Adrenal gland (tissue), 5 donors: ENCODE data around the gene RPS6KC1.

Experiments
- POLR2A ChIP-seq, 2 donors: fragments of 450-650 bp; IDR thresholded peaks; one replicate each; pipeline ENCODE4 v1.6.1; 2017; ENCODE audit warnings: antibody characterized with exemption in 2 of 2, mild to moderate bottlenecking in 2 of 2, moderate library complexity in 1 of 2
- TF ChIP-seq, protein P1 (sequence below), 6 experiments: fragments of 450-650 bp in 4 of 6; fragments of 200-600 bp in 2 of 6; sonication (generic) in 1 of 6; IDR thresholded peaks; 1 replicate in 5 of 6; 2 replicates in 1 of 6; pipeline versions ENCODE4 v1.5.1 to v1.8.0; 2016 to 2021; ENCODE audit warnings: antibody characterized with exemption in 6 of 6, mild to moderate bottlenecking in 2 of 6, moderate library complexity in 1 of 6
- donor health status: DM: no; HTN: no; CAD: no.

DNA sequence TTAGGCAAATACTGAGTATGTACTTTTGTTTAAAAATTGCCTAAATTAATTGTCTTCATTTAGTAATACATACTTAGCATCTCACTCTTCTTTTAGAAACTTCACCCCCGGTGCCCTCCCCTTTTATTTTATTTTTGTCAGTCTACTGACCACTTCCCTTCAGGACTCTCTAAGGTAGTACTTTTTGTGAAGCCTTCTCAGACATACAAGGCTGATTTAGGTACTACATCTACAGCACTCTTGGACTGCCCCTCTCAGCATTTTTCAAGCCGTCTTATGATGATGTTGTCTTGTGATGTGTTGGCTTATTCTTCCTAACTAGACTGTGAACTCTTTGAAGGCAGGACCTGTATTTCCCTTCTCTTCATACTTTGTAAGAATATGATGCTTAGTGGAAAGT is 24.7 kb downstream of the RPS6KC1 start:
- TF ChIP-seq POLR2A (IDR thresholded peaks at IDR 0.05): no peak
- TF ChIP-seq, protein P1, sequence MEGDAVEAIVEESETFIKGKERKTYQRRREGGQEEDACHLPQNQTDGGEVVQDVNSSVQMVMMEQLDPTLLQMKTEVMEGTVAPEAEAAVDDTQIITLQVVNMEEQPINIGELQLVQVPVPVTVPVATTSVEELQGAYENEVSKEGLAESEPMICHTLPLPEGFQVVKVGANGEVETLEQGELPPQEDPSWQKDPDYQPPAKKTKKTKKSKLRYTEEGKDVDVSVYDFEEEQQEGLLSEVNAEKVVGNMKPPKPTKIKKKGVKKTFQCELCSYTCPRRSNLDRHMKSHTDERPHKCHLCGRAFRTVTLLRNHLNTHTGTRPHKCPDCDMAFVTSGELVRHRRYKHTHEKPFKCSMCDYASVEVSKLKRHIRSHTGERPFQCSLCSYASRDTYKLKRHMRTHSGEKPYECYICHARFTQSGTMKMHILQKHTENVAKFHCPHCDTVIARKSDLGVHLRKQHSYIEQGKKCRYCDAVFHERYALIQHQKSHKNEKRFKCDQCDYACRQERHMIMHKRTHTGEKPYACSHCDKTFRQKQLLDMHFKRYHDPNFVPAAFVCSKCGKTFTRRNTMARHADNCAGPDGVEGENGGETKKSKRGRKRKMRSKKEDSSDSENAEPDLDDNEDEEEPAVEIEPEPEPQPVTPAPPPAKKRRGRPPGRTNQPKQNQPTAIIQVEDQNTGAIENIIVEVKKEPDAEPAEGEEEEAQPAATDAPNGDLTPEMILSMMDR (IDR thresholded peaks at IDR 0.05): no peak
